NT2/D1 (cell line): ENCODE results near the gene PDZD8.

Experiments
- DNase-seq: peaks from one replicate; pipeline ENCODE4 v3.0.0-alpha.2; 2011; ENCODE audit warnings: low read depth, low spot score
- H3K27me3 ChIP-seq: 2 replicates; pipeline ENCODE4 v1.6.0; 2011; ENCODE audit warnings: mild to moderate bottlenecking; ENCODE audit not compliant: insufficient read length, insufficient read depth
- H3K36me3 ChIP-seq: 2 replicates; pipeline ENCODE4 v1.6.1; 2011; ENCODE audit warnings: mild to moderate bottlenecking, low read length, mixed read lengths; ENCODE audit not compliant: insufficient read depth, insufficient read length
- H3K4me1 ChIP-seq: 2 replicates; pipeline ENCODE4 v1.5.1; 2011; ENCODE audit not compliant: insufficient read depth, insufficient read length
- H3K4me3 ChIP-seq: 2 replicates; pipeline ENCODE4 v1.5.1; 2011; ENCODE audit warnings: low read depth; ENCODE audit not compliant: insufficient read length
- H3K9ac ChIP-seq: 2 replicates; pipeline ENCODE4 v1.6.0; 2011; ENCODE audit warnings: low read depth; ENCODE audit not compliant: insufficient read length
- H3K9me3 ChIP-seq: 2 replicates; pipeline ENCODE4 v1.5.1; 2011; ENCODE audit warnings: mild to moderate bottlenecking, low read length; ENCODE audit not compliant: insufficient read depth
- SUZ12 ChIP-seq: IDR thresholded peaks from 2 replicates; pipeline ENCODE4 v1.6.1; 2011; ENCODE audit not compliant: insufficient read length, insufficient read depth; ENCODE audit errors: extremely low read depth
- YY1 ChIP-seq: IDR thresholded peaks from 2 replicates; pipeline ENCODE4 v1.6.1; 2011; ENCODE audit not compliant: insufficient read length, insufficient read depth
- ZNF274 ChIP-seq: IDR thresholded peaks from 2 replicates; pipeline ENCODE4 v1.6.1; 2011; ENCODE audit warnings: mild to moderate bottlenecking, low read depth, low read length

PDZD8 gene

DNA sequence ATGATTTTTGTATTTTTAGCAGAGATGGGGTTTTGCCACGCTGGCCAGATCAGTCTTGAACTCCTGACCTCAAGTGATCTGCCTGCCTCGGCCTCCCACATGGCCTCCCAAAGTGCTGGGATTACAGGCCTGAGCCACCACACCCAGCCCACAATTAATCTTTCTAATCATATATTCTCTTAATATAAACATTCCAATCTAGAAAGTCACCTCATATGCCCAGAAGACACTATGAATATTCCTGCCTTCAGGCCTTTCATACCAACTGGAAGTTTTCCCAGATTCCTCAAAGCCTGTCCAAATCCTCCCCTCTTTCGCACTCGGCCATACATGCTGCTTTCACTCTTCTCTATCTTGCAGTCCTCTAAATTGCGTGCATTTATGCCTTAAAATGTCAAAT, 32.6 kb downstream of the PDZD8 start:
- Histone ChIP-seq H3K9me3 (no peaks in the 10 kb centered on the region), H3K4me1 (no peaks in the 10 kb centered on the region), H3K36me3 (peaks cover 11% of the 10 kb centered on the region), H3K9ac (no peak overlapping the region), H3K4me3 (no peak overlapping the region), H3K27me3 (no peaks in the 10 kb centered on the region)
- no peak for TF ChIP-seq YY1
- TF ChIP-seq ZNF274, result no peak
- TF ChIP-seq SUZ12, result no peak
- DNase-seq, result no peak

DNA sequence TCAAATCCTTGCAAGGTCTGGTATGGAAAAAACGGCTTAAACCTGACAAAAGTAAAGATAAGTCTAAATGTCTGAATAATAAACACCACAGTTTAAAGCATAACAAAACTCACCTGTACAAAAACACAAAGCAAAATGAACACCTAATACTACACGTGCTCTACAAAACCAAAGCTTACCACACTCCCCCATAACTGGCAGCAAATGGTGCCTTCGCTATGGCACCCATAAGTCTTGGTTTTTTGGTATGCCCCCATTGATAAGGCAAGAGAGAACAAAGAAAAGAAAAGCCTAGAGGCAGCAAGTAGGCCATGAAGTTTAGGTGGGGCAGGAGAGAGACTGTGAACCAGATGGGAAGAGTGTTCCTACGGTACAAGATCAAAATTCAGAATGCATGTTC, 34.2 kb downstream of the PDZD8 start:
- Histone ChIP-seq H3K4me3 (no peak overlapping the region), H3K36me3 (peaks cover 11% of the 10 kb centered on the region), H3K9ac (no peak overlapping the region), H3K27me3 (no peaks in the 10 kb centered on the region), H3K9me3 (no peaks in the 10 kb centered on the region), H3K4me1 (no peaks in the 10 kb centered on the region)
- DNase-seq, result no peak
- TF ChIP-seq YY1 (no peak), SUZ12 (no peak), ZNF274 (no peak)

DNA sequence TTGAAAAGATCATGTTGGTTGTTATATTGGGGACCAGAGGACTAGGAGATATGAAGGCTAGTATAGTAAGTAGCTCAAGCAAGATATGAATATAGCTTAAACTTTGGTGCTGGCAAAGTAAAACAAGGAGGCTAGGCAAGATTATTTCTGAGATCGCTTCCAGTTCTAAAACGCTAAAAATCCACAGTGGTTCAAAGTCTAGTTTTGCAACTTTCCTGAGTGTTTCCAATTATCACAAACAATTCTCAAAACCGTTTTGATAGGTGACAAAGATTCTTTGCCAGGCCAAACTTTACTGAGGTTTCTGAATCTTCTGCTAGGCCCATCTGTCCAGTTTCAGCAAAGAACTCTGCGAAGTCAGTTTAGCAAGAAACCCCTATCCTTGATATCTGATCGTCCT, 35.3 kb downstream of the PDZD8 start:
- DNase-seq, result no peak
- no peaks in the 10 kb centered on the region for H3K9me3 ChIP-seq
- H3K27me3 ChIP-seq, result no peaks in the 10 kb centered on the region
- TF ChIP-seq YY1 (no peak), ZNF274 (no peak), SUZ12 (no peak)
- no peak overlapping the region for H3K4me3 ChIP-seq
- H3K9ac ChIP-seq, result no peak overlapping the region
- peaks cover 11% of the 10 kb centered on the region for H3K36me3 ChIP-seq
- no peaks in the 10 kb centered on the region for H3K4me1 ChIP-seq

DNA sequence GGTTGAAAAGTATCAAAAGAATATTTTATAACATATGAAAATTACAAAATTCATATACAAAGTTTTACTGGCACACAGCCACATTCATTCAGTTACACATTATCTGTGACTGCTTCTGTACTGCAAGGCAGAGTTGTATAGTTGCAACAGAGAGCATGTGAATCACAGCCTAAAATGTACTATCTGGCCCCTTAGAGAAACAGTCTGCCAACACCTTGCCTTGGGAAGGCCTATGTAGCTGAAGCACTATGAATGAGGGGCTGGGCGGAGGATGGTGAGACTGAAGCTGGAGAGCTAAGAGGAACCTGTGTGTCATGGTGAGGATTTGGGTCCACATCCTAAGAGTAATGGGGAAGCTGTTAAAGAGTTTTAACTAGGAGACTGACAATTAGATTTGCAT, 35.7 kb downstream of the PDZD8 start:
- no peaks in the 10 kb centered on the region for H3K9me3 ChIP-seq
- TF ChIP-seq ZNF274, result no peak
- TF ChIP-seq SUZ12, result no peak
- TF ChIP-seq YY1, result no peak
- no peak overlapping the region for H3K9ac ChIP-seq
- no peaks in the 10 kb centered on the region for H3K27me3 ChIP-seq
- DNase-seq, result no peak
- no peak overlapping the region for H3K4me3 ChIP-seq
- peaks cover 11% of the 10 kb centered on the region for H3K36me3 ChIP-seq
- H3K4me1 ChIP-seq, result no peaks in the 10 kb centered on the region

DNA sequence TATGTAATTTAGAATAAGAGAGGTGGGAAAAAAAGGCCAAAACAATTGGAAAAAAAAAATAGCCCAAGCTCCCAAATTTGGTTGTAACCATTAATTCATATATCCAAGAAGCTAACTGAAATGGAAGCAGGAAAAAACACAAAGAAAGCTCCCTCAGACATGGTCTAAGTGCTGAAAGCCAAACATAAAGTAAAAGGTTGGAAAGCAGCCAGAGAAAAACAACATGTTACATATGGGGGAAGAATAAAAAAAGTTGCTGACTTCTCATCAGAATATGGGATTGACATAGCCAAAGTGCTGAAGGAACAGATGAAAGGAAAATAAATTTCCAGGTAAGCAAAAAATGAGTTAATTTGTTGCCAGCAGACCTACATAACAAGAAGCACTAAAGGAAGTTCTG, 40.3 kb downstream of the PDZD8 start:
- H3K4me1 ChIP-seq, result no peaks in the 10 kb centered on the region
- H3K4me3 ChIP-seq, result no peak overlapping the region
- DNase-seq, result no peak
- no peak overlapping the region for H3K9ac ChIP-seq
- TF ChIP-seq ZNF274, result no peak
- no peak for TF ChIP-seq SUZ12
- no peaks in the 10 kb centered on the region for H3K27me3 ChIP-seq
- H3K9me3 ChIP-seq, result no peaks in the 10 kb centered on the region
- H3K36me3 ChIP-seq, result peaks cover 4% of the 10 kb centered on the region

DNA sequence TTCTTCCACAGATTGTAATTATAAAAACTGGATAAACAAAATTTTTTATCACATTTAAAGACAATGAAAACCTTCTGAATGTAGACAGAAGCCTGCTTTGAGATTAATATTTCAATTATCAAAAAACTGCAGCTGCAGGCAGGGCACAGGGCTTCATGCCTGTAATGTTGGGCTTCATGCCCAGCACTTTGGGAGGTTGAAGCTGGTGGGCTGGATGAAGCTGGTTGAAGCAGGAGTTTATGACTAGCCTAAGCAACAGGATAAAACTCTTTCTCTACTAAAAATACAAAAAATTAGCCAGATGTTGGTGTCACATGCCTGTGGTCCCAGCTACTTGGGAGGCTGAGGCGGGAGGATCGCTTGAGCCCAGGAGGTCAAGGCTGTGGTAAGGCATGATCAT, 41.2 kb downstream of the PDZD8 start:
- Histone ChIP-seq H3K4me1 (no peaks in the 10 kb centered on the region), H3K4me3 (no peak overlapping the region), H3K9me3 (no peaks in the 10 kb centered on the region), H3K36me3 (no peaks in the 10 kb centered on the region), H3K9ac (no peak overlapping the region), H3K27me3 (no peaks in the 10 kb centered on the region)
- DNase-seq, result no peak
- no peak for TF ChIP-seq YY1
- TF ChIP-seq SUZ12, result no peak
- TF ChIP-seq ZNF274, result no peak

DNA sequence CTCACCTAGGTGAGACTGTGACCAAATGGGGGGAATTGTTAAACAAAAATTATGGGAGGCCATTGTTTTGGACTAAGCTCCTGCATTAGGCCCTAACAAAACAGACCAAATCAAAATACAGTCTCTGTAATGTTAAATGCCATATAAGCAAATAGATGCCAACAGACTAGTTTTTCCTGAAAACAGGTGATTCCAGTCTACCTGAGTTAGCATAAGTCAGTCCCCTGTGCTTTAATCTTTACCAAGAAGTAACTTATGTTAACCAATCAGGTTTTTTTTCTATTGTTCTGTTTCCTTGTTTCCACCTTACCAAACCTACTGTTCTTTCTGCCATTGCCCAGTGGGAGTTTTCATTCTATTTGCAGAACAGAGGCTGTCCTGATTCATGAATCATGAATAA, 48.0 kb downstream of the PDZD8 start:
- Histone ChIP-seq H3K27me3 (no peaks in the 10 kb centered on the region), H3K9me3 (peaks cover 5% of the 10 kb centered on the region; the same call in 1 of the 2 replicates), H3K36me3 (peaks cover 3% of the 10 kb centered on the region), H3K9ac (no peak overlapping the region), H3K4me1 (no peaks in the 10 kb centered on the region), H3K4me3 (no peak overlapping the region)
- no peak for TF ChIP-seq ZNF274
- TF ChIP-seq YY1, result no peak
- TF ChIP-seq SUZ12, result no peak
- DNase-seq, result no peak

DNA sequence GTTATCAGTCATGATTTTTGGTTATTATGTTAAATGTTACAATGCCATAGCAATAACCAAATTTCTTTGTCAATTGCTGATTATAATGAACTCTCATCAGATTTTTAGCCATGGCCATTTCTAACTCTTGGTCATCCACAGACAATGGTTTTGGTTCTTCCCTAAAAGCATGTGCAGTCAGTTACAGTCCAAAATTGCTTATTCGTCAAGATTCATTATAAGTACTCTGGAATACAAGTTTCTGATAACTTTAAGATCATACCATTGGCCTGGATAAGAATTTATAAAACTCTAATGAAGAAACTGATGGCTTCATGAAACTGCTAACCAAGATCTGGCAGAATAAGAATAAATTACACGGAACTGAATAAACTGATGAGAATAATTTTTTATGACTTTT, 50.9 kb downstream of the PDZD8 start:
- H3K9me3 ChIP-seq, result peaks cover 5% of the 10 kb centered on the region; the same call in 1 of the 2 replicates
- no peaks in the 10 kb centered on the region for H3K27me3 ChIP-seq
- H3K4me1 ChIP-seq, result no peaks in the 10 kb centered on the region
- no peak overlapping the region for H3K4me3 ChIP-seq
- no peak overlapping the region for H3K9ac ChIP-seq
- H3K36me3 ChIP-seq, result peaks cover 3% of the 10 kb centered on the region
- DNase-seq, result no peak
- TF ChIP-seq SUZ12, result no peak
